Measurements from ENCODE around the gene PRKN. TPM values are rescaled to one million over a fixed set of nuclear protein-coding genes. Genes with fewer than 3 reads are reported as not detected.

Gene PRKN
- total RNA-seq, 1 experiment from 2014 or later = 0.34 TPM

DNA sequence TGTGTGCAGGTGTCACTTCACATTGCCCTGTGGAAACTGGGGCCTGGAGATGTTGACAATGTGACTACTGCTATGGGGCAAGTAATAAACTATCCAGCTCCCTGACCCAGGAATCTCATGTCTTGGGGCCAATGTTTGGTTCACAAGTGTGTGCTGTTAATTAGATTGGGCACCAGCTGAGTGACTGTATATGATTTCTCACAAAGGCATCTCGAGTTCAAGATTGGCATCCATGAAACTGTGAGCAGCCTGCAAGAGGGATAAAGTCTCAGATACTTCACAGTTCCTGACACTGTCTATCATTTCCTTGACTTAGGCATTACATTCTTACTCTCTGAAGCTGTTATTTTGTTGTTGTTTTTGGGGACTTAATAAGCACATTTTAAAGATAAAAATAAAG, 264.0 kb downstream of the PRKN start:
- H3K4me3 Mint-ChIP-seq (ENCODE audit: unreplicated experiment) = no peak overlapping the region
- no peaks in the 10 kb centered on the region for H3K27me3 ChIP-seq (replicated peaks; ENCODE audit: control insufficient read depth, insufficient read depth, low read length)
- TF ChIP-seq, protein P1, sequence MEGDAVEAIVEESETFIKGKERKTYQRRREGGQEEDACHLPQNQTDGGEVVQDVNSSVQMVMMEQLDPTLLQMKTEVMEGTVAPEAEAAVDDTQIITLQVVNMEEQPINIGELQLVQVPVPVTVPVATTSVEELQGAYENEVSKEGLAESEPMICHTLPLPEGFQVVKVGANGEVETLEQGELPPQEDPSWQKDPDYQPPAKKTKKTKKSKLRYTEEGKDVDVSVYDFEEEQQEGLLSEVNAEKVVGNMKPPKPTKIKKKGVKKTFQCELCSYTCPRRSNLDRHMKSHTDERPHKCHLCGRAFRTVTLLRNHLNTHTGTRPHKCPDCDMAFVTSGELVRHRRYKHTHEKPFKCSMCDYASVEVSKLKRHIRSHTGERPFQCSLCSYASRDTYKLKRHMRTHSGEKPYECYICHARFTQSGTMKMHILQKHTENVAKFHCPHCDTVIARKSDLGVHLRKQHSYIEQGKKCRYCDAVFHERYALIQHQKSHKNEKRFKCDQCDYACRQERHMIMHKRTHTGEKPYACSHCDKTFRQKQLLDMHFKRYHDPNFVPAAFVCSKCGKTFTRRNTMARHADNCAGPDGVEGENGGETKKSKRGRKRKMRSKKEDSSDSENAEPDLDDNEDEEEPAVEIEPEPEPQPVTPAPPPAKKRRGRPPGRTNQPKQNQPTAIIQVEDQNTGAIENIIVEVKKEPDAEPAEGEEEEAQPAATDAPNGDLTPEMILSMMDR (IDR thresholded peaks at IDR 0.05; ENCODE audit: insufficient read depth in 1 of 2, low read depth in 1 of 2, low read length in 1 of 2, severe bottlenecking in 1 of 2, unreplicated experiment in 1 of 2) = no peak
- no peak overlapping the region for H3K4me3 ChIP-seq (ENCODE audit: low read depth, low read length)
- H3K4me1 Mint-ChIP-seq (ENCODE audit: low read depth, unreplicated experiment) = no peaks in the 10 kb centered on the region
- no peaks in the 10 kb centered on the region for H3K9me3 ChIP-seq
- DNase-seq = no peak
- no TSS peak for BruUV-seq (replicated peaks)
- CTCF ChIA-PET = no interaction called here
- no peaks in the 10 kb centered on the region for H3K36me3 Mint-ChIP-seq (ENCODE audit: insufficient read depth, unreplicated experiment)
- no peak overlapping the region for H3K27ac Mint-ChIP-seq (ENCODE audit: unreplicated experiment)
- intact Hi-C loops (cut with micrococcal nuclease; ENCODE audit: unreplicated experiment) = no loop called here
- no peaks in the 10 kb centered on the region for H3K4me1 ChIP-seq
- POLR2A ChIA-PET = no interaction called here
- no peaks in the 10 kb centered on the region for H3K36me3 ChIP-seq (ENCODE audit: control insufficient read depth, insufficient read depth, low read length)
- H3K9me3 Mint-ChIP-seq (ENCODE audit: unreplicated experiment) = no peaks in the 10 kb centered on the region
- H3K27me3 Mint-ChIP-seq (ENCODE audit: insufficient read depth, unreplicated experiment) = peaks cover 3% of the 10 kb centered on the region

DNA sequence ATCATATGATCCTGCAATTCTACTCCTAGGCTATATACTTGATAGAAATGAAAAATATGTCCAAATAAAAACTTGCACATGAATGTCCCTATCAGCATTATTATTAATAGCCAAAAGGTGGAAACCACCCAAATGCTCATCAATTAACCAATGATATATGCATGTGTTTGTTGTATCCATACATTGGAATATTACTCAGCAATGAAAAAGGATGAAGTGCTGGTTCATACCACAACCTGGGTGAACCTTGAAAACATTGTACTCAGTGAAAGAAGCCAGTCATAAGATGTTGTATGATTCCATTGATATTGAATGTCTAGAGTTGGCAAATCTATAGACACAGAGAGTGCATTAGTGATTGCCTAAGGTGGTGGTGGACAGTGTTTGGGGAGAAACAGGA, 267.6 kb downstream of the PRKN start:
- Mint-ChIP-seq H3K4me3 (ENCODE audit: unreplicated experiment) (no peak overlapping the region), H3K9me3 (ENCODE audit: unreplicated experiment) (no peaks in the 10 kb centered on the region), H3K27ac (ENCODE audit: unreplicated experiment) (no peak overlapping the region), H3K36me3 (ENCODE audit: insufficient read depth, unreplicated experiment) (no peaks in the 10 kb centered on the region), H3K27me3 (ENCODE audit: insufficient read depth, unreplicated experiment) (no peaks in the 10 kb centered on the region), H3K4me1 (ENCODE audit: low read depth, unreplicated experiment) (no peaks in the 10 kb centered on the region)
- DNase-seq = no peak
- Histone ChIP-seq H3K4me1 (no peaks in the 10 kb centered on the region), H3K27me3 (replicated peaks; ENCODE audit: control insufficient read depth, insufficient read depth, low read length) (no peaks in the 10 kb centered on the region), H3K4me3 (ENCODE audit: low read depth, low read length) (no peak overlapping the region), H3K36me3 (ENCODE audit: control insufficient read depth, insufficient read depth, low read length) (no peaks in the 10 kb centered on the region), H3K9me3 (no peaks in the 10 kb centered on the region)
- ChIA-PET CTCF (no interaction called here), POLR2A (no interaction called here)
- TF ChIP-seq, protein P1 (IDR thresholded peaks at IDR 0.05; ENCODE audit: insufficient read depth in 1 of 2, low read depth in 1 of 2, low read length in 1 of 2, severe bottlenecking in 1 of 2, unreplicated experiment in 1 of 2) = no peak
- intact Hi-C loops (cut with micrococcal nuclease; ENCODE audit: unreplicated experiment) = no loop called here
- no TSS peak for BruUV-seq (replicated peaks)

DNA sequence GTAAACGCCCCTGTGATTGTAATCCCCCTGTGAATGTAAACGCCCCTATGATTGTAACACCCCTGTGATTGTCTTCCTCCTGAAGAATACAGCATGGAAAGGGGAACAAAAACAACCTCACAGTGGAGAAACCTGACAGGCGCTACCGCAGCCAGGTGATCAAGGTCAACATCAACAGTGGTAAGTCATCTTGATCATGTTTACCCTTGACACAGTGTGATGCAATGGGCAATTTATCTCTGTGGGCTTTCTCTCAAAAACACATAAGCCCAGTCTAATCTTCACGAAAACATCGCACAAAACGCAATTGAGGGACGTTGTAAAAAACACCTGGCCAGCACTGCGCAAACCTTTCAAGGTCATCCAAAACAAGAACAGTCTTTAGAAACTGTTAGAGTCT, 277.2 kb downstream of the PRKN start:
- H3K9me3 Mint-ChIP-seq (ENCODE audit: unreplicated experiment) = no peaks in the 10 kb centered on the region
- H3K9me3 ChIP-seq = no peaks in the 10 kb centered on the region
- no peak overlapping the region for H3K4me3 ChIP-seq (ENCODE audit: low read depth, low read length)
- no peaks in the 10 kb centered on the region for H3K36me3 Mint-ChIP-seq (ENCODE audit: insufficient read depth, unreplicated experiment)
- H3K36me3 ChIP-seq (ENCODE audit: control insufficient read depth, insufficient read depth, low read length) = no peaks in the 10 kb centered on the region
- no peak for DNase-seq
- intact Hi-C loops (cut with micrococcal nuclease; ENCODE audit: unreplicated experiment) = no loop called here
- no peak overlapping the region for H3K27ac Mint-ChIP-seq (ENCODE audit: unreplicated experiment)
- no peak overlapping the region for H3K4me3 Mint-ChIP-seq (ENCODE audit: unreplicated experiment)
- H3K4me1 Mint-ChIP-seq (ENCODE audit: low read depth, unreplicated experiment) = no peaks in the 10 kb centered on the region
- no peaks in the 10 kb centered on the region for H3K4me1 ChIP-seq
- POLR2A ChIA-PET = no interaction called here
- no peaks in the 10 kb centered on the region for H3K27me3 ChIP-seq (replicated peaks; ENCODE audit: control insufficient read depth, insufficient read depth, low read length)
- no TSS peak for BruUV-seq (replicated peaks)
- CTCF ChIA-PET = no interaction called here
- TF ChIP-seq, protein P1 (IDR thresholded peaks at IDR 0.05; ENCODE audit: insufficient read depth in 1 of 2, low read depth in 1 of 2, low read length in 1 of 2, severe bottlenecking in 1 of 2, unreplicated experiment in 1 of 2) = no peak
- H3K27me3 Mint-ChIP-seq (ENCODE audit: insufficient read depth, unreplicated experiment) = peaks cover 4% of the 10 kb centered on the region
